GM19324 (cell line): ENCODE data around the gene RFX4.
"Not testable (repeated sequence)": the region's sequence is repeated elsewhere in the genome, so short reads cannot be mapped to it uniquely, and the experiment has no call there.

Experiments used
- ATAC-seq: cut with Tn5 transposase; IDR thresholded peaks from one replicate; pipeline ENCODE4 v1.9.1; 2021; ENCODE audit warnings: mild to moderate bottlenecking, moderate library complexity; ENCODE audit not compliant: unreplicated experiment, low FRiP score

The RFX4 gene

DNA sequence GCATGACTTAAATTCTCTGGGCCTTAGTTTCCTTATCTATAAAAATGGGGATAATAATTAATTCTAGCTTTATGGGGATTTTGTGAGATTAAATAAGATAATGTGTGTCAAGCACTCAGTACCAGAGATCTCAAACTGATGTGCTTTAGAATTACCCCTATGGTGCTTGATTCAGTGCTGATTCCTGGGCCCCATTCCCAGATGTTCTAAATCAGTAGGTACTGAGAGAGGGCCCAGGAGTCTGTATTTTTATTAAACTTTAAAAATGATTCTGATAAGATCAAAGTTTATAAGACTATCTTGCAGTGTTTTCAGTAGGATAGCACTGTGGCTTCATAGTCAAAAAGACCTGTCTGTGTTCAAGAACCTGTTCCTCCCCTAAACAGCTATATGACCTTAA lies 102.6 kb downstream of the RFX4 start:
- ATAC-seq = no peak

DNA sequence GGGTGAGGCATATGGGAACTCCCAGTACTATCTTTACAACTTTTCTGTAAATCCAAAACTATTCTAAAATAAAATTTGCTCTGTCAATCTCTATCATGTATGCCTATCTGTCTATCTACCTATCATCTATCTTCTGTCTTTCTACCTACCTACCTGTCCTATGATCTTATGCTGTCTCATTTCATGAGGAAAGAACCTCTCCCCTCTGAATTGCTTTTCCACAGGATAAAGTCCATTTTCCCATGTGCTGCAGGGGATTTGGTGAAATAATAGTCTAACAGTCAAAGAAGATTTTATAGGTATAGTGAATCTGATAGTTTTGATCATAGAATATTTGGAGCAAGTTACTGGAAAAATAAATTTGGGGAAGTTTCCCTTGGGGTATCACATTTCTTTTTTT lies 104.9 kb downstream of the RFX4 start:
- ATAC-seq = no peak

DNA sequence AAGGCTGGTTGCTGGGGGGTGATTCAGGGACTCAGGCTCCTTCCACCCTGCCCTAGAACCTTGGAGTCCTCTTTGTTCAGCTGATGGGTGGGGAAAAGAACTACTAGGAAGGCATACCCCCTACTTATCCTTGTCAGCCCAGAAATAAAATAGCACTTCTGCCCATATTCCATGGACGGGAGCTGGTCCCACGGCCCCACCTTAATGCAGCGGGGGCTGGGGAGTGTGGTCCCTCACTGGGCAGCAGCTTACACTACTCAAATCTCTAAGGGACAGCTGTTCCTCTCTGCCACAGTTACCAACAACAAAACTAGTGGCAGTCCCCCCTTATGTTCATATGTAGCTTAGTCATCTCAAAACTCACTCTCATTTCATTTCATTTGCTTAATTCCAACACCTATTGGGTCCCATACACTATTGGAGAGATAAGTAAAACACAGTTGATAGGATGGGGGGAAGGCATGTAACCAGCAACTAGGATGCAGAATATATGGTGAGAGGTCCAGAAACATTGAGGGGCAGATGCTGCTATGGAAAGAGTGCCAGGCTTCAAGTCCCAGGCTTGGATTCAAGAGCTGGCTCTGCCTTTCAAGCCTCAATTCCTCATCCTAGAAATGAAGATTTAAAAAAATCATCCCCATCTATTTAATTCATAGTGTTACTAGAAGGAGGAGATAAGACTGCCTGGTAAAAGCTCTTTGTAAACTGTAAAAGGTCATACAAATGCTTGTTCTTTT lies 107.9 kb downstream of the RFX4 start:
- ATAC-seq = no peak

DNA sequence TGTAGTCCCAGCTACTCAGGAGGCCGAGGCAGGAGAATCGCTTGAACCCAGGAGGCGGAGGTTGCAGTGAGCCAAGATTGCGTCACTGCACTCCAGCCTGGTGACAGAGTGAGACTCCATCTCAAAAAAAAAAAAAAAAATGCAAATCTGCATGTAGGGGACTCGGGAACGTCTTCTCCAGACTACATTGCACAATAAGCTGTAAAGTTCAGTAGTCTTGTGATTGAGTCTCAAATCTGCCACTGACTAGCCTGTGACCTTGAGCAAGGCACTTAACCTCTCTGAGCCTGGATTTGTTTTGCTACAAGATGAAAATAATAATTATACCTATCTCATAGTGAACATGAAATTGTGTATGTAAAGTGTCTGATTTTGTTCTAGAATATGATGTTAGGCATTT lies 109.2 kb downstream of the RFX4 start:
- ATAC-seq = not testable (repeated sequence)

DNA sequence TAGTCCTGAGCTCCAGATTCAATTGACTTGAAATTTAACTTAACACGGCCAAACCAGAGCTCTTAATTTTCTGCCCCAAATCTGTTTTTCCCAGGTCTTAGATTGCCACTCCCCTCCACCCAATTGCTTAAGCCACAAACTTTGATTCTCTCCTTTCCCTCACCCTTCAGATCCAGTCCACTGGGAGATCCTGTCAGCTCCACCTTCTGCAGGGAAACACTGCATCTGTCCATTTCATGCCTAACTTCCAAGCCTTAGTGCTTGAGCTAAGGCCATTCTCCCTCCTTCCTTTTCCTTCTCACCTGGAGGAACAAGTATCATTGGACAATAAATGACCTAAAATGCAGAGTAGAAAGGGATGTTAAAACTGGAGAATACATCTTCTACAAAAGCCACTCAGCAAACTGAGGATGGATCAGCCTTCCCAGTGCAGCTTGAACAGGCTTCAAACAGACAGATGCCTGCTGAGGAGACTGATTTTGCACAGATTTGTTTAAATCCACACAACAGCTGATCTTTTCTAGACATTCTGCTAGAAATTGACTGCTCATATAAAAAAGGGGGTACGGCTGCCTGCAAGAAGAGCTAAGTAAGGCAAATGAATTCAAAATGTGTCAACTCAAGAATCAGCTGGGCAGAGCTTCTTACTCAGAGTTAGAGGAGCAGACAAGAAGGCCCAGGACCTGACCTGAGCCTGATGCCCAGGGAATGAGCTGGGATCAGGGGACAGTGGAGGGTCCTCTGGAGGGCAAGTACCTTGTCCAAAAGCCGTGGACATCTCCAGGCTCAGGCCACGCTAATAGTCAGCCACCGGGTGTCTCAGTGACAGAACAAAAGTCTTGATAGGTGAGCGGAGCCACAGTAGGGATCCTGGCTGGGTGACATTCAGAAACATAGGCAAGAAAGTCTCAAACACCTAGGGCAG lies 110.4 kb downstream of the RFX4 start:
- no peak for ATAC-seq

DNA sequence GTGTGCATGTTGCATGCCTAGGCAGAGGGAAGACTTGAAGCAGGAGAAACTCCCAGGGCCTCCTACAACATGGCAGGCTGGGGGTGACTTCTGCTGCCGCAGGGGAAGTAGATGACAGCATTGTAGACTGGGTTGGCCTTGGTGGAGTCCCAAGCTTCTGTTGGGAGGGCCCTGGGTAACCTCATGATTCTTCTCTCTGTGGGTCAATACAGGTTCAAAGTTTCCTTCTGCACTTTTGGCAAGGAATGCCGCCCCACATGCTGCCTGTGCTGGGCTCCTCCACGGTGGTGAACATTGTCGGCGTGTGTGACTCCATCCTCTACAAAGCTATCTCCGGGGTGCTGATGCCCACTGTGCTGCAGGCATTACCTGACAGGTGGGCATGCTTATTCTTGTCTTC lies 113.3 kb downstream of the RFX4 start:
- ATAC-seq = no peak

DNA sequence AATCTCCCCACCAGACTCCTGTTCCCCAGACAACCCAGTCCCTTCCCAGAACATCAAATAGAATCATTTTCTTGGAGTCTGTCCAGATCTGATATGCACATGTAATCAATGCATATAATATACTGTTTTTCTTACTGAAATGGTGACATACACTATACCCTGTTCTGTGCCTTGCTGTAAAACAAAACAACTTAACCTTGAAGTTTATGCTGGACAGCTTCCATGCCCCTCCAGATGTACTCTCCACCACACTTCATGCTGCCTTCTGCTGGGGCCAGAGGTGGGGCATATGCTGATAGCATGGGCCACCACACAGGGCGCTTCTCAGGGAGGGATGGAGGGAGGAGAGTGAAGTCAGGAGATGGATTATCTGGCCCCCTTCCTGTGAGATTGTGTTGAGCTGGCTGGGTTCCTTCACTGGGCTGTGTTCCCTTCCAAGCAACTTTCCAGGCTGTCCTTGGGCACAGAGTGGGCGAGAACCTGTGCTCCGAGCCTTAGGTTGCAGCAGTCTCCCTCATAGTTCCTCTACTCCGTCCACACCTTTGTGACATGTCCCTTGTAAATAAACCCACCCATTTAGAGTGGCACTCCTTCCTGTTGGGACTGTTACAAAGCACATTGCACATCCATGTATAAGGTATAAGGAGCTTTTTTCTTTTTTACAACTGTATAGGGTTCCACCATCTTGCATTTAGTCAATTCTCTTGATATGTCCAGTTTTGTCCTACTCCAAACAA lies 114.0 kb downstream of the RFX4 start:
- no peak for ATAC-seq

DNA sequence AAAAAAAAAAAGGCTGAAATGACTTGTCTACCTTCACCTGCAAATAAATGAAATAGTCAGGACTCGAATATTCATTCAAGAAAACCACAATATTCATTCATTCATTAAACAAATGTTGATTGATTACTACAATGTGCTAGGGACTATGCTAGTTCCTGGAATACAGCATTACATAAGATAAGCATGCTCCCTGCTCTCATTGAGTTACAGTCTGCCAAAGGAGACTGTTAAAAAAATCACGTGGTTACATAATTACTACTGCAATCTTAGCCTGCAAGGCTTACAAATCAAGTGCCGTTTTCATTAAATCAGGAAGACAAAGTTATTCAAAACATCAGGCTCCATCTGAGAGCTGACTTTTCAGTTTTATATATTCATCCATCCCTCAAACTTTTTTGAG lies 121.3 kb downstream of the RFX4 start:
- no peak for ATAC-seq

DNA sequence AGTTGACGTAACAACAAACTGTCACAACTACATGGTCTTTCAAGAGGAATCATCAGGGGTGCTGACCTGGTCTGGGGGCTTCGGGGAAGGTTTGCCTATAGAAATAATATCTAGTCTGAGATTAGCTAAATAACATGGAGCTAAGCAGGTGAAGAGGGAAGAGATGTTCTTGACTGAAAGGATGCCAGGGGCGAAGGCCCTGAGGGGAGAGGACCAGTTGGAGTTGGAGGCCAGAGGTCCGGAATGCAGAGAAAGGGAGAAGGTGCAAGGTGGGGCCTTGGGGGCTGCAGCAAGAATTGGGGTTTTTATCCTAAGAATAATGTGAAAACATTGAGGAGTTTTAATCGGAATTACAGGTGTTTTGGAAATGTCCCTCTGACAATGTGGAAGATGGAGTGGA lies 123.2 kb downstream of the RFX4 start:
- ATAC-seq = no peak

DNA sequence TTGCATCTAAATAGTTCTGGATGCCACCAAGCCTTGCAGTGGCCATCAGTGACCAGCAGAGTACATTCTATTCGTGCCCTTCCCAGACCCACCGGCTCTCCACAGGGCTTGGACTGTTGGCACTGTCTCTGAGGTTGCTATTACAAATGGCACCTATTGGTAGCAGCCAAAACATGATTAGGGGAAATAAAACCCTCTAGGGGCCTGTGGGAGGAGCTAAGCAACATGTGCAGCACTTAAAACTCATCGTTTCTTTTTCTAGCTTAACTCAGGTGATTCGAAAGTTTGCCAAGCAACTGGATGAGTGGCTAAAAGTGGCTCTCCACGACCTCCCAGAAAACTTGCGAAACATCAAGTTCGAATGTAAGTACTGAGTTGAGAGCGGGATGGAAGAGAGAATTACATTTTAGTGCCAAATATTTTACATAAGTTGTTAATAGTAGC lies 126.3 kb downstream of the RFX4 start:
- no peak for ATAC-seq

DNA sequence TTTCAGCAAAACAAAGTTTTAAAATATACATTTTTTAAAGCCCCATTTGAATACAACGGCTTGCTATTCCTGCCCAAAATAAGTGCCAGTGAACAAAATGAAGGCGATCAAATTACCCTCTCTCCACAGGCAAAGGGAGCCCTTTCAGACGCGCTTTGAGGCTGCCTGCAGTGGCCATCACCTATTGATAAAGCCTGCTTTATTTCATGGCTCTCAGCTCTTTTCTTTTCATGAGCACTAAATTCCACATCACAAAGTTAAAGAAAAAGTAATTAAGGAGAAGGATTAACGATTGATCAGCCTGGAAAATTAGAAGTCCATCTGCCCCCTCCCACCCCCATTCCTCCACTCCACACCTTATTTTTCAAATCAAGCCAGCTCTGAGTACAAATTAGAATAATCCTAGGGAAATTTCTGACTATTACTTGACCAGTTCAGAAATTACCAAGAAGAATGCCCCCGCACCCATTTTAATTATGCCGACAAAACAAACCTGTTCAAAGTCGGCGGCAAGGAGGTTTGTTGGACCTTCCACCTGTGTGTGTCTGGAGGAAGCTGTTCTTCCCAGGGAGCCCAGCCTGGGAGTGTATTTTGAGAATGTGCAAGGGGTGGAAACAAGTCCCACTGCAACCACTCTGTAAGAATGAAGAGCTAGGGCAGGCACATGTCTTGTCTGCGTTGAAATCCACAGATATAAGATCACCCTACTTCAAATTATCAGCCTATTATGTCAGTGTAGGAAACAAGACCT lies 127.5 kb downstream of the RFX4 start:
- ATAC-seq = no peak

DNA sequence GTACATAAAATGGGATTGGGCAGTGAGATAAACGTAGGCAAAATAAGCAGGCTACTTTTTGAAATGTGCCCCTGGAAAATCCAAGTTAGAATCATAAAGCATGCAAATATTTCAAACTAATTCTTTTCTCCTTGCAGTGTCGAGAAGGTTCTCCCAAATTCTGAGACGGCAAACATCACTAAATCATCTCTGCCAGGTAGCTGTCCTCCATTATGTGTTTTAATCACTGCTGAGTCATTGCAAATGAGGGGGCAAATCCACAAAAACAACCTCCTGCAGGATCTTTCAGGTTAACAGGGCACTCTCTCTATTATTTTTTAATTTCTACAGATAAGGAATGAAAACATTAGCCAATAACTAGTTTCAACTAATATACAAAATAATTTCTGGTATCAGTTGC lies 128.5 kb downstream of the RFX4 start:
- no peak for ATAC-seq

DNA sequence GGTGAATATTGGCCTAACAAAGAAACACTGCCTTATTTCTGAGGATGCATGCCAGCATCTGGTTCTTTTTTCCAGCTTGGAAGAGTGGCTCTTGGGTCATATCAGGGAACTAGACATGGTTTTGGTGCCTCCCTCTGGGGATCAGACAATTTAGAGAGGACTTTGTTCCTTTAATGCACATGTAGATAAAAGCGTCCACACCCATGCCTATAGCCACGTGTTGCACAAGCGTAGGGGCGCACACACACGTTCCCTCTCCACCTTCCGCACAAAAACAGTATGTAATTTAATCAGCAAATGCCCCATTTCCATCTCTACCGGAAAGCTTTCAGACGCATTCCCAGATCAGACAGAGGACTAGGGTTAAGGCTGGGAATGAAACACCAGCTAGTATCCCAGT lies 130.0 kb downstream of the RFX4 start:
- ATAC-seq = no peak

DNA sequence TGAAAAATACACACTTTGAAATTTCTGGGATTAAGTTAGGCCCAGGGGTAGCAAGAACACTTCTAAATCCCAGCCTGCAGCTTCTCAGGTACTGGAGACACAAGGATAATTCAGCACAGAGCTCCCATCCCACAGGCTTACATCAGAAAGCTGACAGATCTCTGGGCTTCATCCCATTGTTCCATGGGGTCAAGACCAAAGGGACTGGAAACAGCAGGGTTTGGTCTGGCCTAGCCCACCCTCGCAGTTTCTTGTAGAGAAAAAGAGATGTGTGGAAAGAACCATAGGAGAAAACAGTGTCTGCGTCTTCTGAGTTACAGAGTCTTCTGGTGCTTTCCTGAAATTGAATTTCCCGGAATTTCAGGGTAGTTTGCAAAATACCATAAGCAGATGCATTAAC lies 132.1 kb downstream of the RFX4 start:
- ATAC-seq = no peak

DNA sequence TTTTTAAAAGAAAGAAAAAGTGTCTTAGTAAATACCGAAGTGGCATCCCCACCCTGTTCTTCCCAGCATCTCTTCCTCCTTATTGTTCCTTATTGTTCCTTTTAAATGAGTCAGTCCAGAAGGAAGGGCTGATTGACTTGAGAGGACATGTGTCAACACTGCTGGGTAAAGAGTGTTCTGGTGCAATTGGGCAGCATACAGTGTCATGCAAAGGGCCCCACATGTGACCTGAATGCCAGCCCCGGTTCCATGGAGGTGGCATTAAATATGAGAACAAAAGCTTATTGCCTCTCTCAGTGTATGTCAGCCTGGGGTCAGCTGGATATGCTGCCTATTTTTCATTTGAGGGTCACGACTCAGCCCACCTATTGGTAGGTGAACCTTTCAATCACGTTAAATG lies 132.8 kb downstream of the RFX4 start:
- no peak for ATAC-seq

DNA sequence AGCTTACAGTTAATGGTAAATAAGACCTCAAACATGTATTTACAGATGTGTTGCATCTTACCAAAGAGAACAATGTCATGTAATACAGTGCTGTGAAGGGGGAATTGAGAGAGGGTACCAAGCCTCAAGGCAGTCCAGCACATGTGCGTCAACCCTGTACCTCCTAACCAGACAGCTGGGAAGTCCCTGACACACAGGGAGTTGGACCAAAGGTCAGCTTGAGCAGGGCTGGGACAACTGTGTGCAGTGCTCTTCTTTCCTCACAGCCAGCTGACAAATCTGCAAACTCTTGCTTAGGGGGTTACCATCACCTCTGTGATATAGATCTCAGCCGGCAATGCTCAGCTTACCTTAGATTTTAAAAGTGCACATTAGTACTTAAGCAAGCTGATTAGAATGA lies 134.9 kb downstream of the RFX4 start:
- ATAC-seq = no peak

DNA sequence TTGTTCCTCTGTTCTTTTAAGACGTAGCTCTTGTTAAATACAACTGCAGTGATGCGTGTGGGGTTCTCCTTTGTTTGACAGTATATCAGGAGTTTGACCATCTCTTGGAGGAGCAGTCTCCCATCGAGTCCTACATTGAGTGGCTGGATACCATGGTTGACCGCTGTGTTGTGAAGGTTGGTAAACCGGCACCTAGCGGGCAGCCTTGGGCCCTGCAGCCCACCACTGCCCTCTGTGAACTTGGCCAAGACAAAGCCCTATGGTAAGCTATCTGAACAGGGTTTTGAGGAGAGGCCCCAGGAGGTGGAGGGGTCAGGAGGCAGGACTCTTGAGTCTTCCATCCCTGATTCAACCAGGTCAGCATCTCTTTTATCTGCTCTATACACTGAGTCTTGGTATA lies 137.1 kb downstream of the RFX4 start:
- no peak for ATAC-seq

DNA sequence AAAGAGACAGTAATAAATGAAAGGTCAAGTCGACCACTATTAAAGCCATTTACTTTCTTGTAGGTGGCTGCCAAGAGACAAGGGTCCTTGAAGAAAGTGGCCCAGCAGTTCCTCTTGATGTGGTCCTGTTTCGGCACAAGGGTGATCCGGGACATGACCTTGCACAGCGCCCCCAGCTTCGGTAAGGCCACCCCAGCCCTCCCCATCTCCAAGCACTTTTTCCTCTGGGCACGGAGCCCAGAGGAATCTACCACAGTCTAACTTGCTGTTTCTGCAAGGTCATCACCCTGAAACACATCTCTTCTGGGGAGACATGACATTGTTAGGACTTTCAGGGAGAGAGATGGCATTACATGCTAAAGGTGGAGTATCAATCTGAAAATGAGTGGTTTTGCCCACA lies 137.9 kb downstream of the RFX4 start:
- ATAC-seq = no peak

DNA sequence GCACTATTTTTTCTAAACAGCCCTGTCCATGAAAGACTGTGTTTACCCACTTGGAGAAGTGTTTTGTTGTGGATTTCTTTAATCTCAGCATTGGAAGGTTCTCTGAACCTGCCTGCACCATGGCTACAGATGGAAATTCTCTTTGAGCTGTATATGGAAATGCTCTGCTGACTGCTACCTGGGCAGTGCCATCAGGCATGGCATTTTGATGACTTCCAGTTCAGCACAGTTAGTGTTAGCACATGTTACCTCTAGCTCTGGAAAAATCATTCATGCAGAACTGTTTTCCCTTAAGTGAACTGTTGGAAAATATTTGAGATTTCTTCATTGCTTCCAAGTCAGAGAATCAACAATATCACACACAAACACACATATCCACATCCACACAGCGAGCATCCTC lies 139.1 kb downstream of the RFX4 start:
- ATAC-seq = no peak

DNA sequence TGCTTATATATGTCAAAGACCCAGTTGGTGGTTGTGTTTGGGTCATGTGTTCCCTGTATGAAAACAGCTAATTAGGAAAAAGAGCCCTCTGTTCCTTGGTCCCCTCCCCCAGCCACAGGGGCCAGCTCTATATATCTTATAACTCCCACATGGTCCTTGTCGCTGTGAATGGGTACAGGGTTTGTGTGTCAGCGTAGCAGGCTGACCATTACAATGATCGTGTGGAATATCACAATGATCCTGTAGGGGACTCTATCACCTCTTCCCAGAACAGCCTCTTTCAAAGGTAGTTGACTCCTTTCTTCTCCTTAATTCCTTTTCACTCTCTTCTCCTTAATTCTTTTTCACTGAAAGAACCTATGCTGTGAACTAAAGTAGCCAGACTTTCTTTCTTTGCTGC lies 140.0 kb downstream of the RFX4 start:
- ATAC-seq = no peak
